ENCODE data around the gene PREX1.

Gene PREX1

DNA sequence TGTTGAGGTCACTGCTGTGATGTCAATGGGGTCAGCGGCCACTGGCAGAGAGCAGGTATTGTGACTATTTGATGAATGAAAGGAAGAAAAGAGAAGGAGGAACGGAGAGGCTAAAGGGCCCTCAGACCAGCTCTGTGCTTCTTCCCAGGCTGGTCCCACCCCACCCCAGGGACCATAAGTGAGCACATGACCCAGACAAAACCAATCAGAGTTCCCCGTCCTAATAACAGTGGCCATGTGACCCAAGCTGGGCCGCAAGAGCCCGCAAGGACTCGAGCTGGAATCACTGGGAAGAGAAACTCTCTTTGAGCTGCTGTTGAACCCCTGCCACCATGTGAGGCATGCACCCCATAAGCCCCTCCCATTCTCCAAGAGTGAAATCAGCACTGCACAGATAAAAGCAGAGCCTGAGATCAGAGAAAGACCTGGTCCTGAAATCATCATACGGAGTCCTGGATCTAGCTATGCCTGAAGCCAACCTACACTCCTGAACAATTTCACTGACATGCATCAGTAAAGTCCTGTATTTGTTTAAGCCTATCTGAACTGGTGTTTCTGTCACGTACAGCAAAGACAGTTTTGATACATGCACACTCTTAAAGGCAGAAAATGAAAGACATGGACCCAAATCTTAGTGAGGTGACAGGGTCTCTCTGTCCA, 90.2 kb downstream of the PREX1 start:
- no peak for DNase-seq (ENCODE audit: low read depth)
- TF ChIP-seq, protein P1, sequence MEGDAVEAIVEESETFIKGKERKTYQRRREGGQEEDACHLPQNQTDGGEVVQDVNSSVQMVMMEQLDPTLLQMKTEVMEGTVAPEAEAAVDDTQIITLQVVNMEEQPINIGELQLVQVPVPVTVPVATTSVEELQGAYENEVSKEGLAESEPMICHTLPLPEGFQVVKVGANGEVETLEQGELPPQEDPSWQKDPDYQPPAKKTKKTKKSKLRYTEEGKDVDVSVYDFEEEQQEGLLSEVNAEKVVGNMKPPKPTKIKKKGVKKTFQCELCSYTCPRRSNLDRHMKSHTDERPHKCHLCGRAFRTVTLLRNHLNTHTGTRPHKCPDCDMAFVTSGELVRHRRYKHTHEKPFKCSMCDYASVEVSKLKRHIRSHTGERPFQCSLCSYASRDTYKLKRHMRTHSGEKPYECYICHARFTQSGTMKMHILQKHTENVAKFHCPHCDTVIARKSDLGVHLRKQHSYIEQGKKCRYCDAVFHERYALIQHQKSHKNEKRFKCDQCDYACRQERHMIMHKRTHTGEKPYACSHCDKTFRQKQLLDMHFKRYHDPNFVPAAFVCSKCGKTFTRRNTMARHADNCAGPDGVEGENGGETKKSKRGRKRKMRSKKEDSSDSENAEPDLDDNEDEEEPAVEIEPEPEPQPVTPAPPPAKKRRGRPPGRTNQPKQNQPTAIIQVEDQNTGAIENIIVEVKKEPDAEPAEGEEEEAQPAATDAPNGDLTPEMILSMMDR (IDR thresholded peaks at IDR 0.05; ENCODE audit: low read depth, low read length), result no peak
- TF ChIP-seq POLR2A (IDR thresholded peaks at IDR 0.05; ENCODE audit: extremely low read depth, insufficient read length), result no peak
- H3K4me3 ChIP-seq (ENCODE audit: low read depth, low read length), result no peak overlapping the region

DNA sequence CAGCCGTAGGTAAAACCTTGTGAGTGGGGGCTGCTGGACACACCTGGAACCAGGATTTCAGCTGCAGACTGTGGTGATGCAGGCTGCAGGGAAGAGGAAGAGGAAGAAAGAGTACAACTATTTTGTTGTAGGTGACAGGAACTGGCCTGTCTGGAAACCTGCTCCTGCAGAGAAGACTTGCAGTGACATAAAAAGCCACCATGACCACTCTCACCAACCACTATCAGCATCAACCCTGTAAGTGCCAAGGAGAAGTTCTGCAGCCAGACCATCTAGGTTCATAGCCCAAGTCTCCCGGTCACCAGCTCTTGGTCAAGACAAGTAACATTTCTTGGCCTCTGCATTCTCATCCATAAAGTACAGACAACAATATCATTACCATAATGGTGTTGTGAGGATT, 91.2 kb downstream of the PREX1 start:
- no peak for DNase-seq (ENCODE audit: low read depth)
- H3K4me3 ChIP-seq (ENCODE audit: low read depth, low read length), result no peak overlapping the region
- TF ChIP-seq, protein P2, sequence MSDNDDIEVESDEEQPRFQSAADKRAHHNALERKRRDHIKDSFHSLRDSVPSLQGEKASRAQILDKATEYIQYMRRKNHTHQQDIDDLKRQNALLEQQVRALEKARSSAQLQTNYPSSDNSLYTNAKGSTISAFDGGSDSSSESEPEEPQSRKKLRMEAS (IDR thresholded peaks at IDR 0.05; ENCODE audit: low read depth, low read length), result no peak
- TF ChIP-seq, protein P1 (IDR thresholded peaks at IDR 0.05; ENCODE audit: low read depth, low read length), result no peak
- TF ChIP-seq POLR2A (IDR thresholded peaks at IDR 0.05; ENCODE audit: extremely low read depth, insufficient read length), result no peak
- TF ChIP-seq MYC (IDR thresholded peaks at IDR 0.05; ENCODE audit: low read depth, low read length), result no peak

DNA sequence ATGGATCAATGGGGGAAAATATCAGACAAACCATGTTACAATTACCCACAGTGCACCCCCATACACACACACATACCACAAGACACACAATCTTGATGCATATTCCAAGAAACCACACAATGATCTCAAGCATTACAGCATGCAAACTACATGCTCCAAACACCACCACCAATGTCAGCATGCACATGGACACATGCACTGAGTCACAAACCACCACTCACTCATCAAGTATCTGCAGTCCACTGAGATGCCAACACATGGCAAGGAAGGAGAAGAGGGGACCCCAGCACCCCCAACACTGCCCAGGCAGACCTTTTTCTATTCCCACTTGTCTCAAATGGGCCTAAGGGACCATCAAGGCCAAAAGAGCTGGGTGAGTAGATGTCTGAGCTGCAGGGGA, 91.6 kb downstream of the PREX1 start:
- DNase-seq (ENCODE audit: low read depth), result no peak
- TF ChIP-seq POLR2A (IDR thresholded peaks at IDR 0.05; ENCODE audit: extremely low read depth, insufficient read length), result no peak
- no peak for TF ChIP-seq MYC (IDR thresholded peaks at IDR 0.05; ENCODE audit: low read depth, low read length)
- TF ChIP-seq, protein P1 (IDR thresholded peaks at IDR 0.05; ENCODE audit: low read depth, low read length), result no peak
- TF ChIP-seq, protein P2 (IDR thresholded peaks at IDR 0.05; ENCODE audit: low read depth, low read length), result no peak
- H3K4me3 ChIP-seq (ENCODE audit: low read depth, low read length), result no peak overlapping the region

DNA sequence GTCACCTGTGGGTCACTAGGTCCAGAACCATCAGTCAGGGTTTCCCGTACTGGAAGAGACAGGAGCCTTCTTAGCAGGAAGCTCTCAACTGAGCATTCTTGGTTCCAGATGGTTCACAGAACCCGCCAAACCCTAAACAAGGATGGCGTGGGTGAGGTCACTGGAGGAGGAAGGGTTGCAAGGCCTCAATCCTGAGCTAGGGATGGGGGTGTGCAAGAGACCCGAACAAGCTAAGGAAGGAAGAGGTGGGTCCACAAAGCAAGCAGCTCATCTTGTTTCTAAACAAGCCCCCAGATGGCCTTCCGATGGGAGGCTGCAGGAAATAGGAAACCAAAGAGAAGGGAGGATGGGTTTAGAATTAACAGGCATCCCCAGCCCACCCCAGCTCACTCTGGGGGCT, 92.7 kb downstream of the PREX1 start:
- TF ChIP-seq POLR2A (IDR thresholded peaks at IDR 0.05; ENCODE audit: extremely low read depth, insufficient read length), result no peak
- TF ChIP-seq, protein P2 (IDR thresholded peaks at IDR 0.05; ENCODE audit: low read depth, low read length), result no peak
- TF ChIP-seq MYC (IDR thresholded peaks at IDR 0.05; ENCODE audit: low read depth, low read length), result no peak
- TF ChIP-seq, protein P1 (IDR thresholded peaks at IDR 0.05; ENCODE audit: low read depth, low read length), result no peak
- H3K4me3 ChIP-seq (ENCODE audit: low read depth, low read length), result no peak overlapping the region
- DNase-seq (ENCODE audit: low read depth), result no peak

DNA sequence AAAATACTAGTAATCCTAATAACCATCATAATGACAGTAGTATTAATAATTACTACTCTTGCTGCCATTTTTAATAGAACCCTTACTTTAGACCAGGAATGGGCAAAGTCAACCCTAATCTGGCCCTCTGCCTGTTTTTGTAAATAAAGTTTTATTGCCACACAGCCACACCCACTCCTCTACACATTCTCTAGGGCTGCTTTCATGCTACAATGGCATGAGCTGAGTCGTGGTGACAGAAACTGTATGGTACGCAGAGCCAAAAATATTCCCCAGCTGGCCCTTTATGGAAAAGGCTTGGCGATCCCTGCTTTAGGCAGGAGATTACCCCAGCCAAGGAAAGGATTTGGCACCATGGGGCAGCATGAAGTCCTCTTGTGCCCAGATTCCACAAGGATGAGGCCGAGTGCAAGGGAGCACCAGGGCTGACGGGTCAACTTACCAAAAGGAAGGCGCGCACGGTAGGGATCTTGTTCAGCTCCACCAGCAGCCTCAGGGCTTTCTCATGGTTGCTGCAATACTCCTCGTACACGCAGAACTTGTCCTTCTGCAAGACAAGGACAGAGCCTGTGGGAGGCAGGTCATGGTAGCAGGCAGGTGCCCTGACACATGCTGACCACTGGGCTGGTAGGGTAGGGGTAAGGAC, 93.6 kb downstream of the PREX1 start:
- no peak overlapping the region for H3K4me3 ChIP-seq (ENCODE audit: low read depth, low read length)
- TF ChIP-seq, protein P2 (IDR thresholded peaks at IDR 0.05; ENCODE audit: low read depth, low read length), result no peak
- TF ChIP-seq, protein P1 (IDR thresholded peaks at IDR 0.05; ENCODE audit: low read depth, low read length), result no peak
- TF ChIP-seq POLR2A (IDR thresholded peaks at IDR 0.05; ENCODE audit: extremely low read depth, insufficient read length) (no peak), MYC (IDR thresholded peaks at IDR 0.05; ENCODE audit: low read depth, low read length) (no peak)
- no peak for DNase-seq (ENCODE audit: low read depth)
